ENCODE data around the gene MUTYH.
"Not testable (repeated sequence)": the region's sequence is repeated elsewhere in the genome, so short reads cannot be mapped to it uniquely, and the experiment has no call there.

Gene MUTYH

GRCh38 chr1:45291002-45291401, 49.2 kb downstream of the MUTYH start:
- H3K27ac ChIP-seq; DNase-seq (ENCODE audit: low read depth, low spot score): not testable (repeated sequence)

DNA sequence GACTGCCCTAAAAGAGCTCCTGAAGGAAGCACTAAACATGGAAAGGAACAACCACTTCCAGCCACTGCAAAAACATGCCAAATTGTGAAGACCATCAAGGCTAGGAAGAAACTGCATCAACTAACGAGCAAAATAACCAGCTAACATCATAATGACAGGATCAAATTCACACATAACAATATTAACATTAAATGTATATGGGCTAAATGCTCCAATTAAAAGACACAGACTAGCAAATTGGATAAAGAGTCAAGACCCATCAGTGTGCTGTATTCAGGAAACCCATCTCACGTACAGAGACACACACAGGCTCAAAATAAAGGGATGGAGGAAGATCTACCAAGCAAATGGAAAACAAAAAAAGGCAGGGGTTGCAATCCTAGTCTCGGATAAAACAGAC, 53.7 kb downstream of the MUTYH start:
- H3K27ac ChIP-seq; DNase-seq (ENCODE audit: low read depth, low spot score): not testable (repeated sequence)

DNA sequence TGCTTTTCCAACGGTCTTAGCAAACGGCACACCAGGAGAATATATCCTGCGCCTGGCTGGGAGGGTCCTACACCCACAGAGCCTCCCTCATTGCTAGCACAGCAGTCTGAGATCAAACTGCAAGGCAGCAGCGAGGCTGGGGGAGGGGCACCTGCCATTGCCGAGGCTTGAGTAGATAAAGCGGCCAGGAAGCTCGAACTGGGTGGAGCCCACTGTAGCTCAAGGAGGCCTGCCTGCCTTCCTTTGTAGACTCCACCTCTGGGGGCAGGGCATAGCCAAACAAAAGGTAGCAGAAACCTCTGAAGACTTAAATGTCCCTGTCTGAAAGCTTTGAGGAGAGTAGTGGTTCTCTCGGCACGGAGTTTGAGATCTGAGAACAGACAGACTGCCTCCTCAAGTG, 55.4 kb downstream of the MUTYH start:
- H3K27ac ChIP-seq; DNase-seq (ENCODE audit: low read depth, low spot score): not testable (repeated sequence)

DNA sequence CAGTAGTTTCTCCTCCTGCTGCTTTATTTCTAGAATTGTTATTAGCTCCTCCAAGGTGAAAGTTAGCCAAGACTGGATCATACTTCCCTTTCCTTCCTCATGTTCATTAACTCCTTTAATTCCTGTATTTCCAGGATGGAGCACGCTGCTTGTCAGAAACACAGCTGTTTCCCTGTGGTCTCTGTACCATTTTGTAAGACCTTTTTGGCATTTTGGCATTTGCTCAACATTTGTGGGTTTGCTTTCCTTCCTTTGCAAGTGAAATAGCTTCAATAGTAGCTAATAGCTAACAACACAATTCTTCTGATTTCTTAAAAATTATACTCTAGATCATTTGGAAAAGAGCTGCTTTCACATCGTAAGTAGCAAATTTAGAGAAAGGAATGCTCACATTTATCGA, 57.9 kb downstream of the MUTYH start:
- H3K27ac ChIP-seq, result no peak overlapping the region
- DNase-seq (ENCODE audit: low read depth, low spot score), result no peak
